K562 (cell line): ENCODE results near the gene CAMSAP3. TPM values are rescaled to one million over a fixed set of nuclear protein-coding genes. Genes with fewer than 3 reads are reported as not detected.

Experiments used
- ATAC-seq: fragments of 200-7000 bp; cut with Tn5 transposase; 3 replicates; pipeline ENCODE4 v1.9.1; 2020; ENCODE audit warnings: moderate library complexity
- BruUV-seq: library from RNA; stranded (reverse); fragments of 400-500 nt; replicated peaks from 2 replicates; lab custom pipeline; 2021; lab: Mats Ljungman, UMichigan
- CTCF ChIA-PET: fragments of 300-600 bp; formaldehyde crosslinking; extraction: SDS; loops from one replicate; lab custom pipeline; 2021; ENCODE audit warnings: low intra/inter-chr PET ratio; lab: Yijun Ruan, JAX
- POLR2A ChIA-PET: fragments of 300-600, 350-650 bp; sonication (Branson Sonifier 250); formaldehyde crosslinking; extraction: SDS; loops from one replicate; lab custom pipeline; 2021; ENCODE audit warnings: antibody characterized with exemption, inconsistent platforms; lab: Yijun Ruan, JAX
- DNase-seq, 4 experiments: peaks; one replicate each; pipeline versions ENCODE4 v3.0.0 to v3.0.0-alpha.2; 2011 to 2018; ENCODE audit warnings: low spot score in 3 of 4, mixed read lengths in 3 of 4; ENCODE audit errors: extremely low read depth in 1 of 4
- FAIRE-seq: peaks from 2 replicates; lab custom pipeline; 2011; peaks lifted over from hg19 to GRCh38; lab: Jason Lieb, UNC
- H2AFZ ChIP-seq: 2 replicates; pipeline ENCODE4 v1.6.0; 2011; ENCODE audit warnings: low read depth, low read length, control low read depth, inconsistent platforms
- H3K27ac ChIP-seq: fragments of 200-600 bp; 3 replicates; pipeline ENCODE4 v1.8.0; 2011; ENCODE audit warnings: low read depth, mild to moderate bottlenecking, control low read depth, inconsistent platforms, low read length, moderate library complexity, mixed read lengths; ENCODE audit errors: extremely low read depth
- H3K27me3 ChIP-seq, 2 experiments: fragments of 300-600 bp in 1 of 2; 2 replicates in 1 of 2; 3 replicates in 1 of 2; pipeline versions ENCODE4 v1.6.0 to v1.8.0; 2011; ENCODE audit warnings: inconsistent platforms in 2 of 2, low read length in 2 of 2, mild to moderate bottlenecking in 1 of 2, mixed read lengths in 1 of 2, moderate library complexity in 1 of 2; ENCODE audit not compliant: control insufficient read depth in 2 of 2, insufficient read depth in 2 of 2
- H3K36me3 ChIP-seq: fragments of 300-600 bp; 3 replicates; pipeline ENCODE4 v1.8.0; 2011; ENCODE audit warnings: mild to moderate bottlenecking, low read length, inconsistent platforms; ENCODE audit not compliant: control insufficient read depth, insufficient read depth
- H3K4me1 ChIP-seq, 2 experiments: fragments of 200-600 bp in 1 of 2; replicated peaks in 1 of 2; 2 replicates in 1 of 2; 3 replicates in 1 of 2; pipeline versions ENCODE4 v1.5.1 to v1.8.0; 2011; ENCODE audit warnings: inconsistent platforms in 2 of 2, low read length in 2 of 2, mild to moderate bottlenecking in 1 of 2, mixed read lengths in 1 of 2, moderate library complexity in 1 of 2; ENCODE audit not compliant: control insufficient read depth in 2 of 2, insufficient read depth in 2 of 2
- H3K4me2 ChIP-seq: 2 replicates; pipeline ENCODE4 v1.6.1; 2011; ENCODE audit warnings: low read length, control low read depth, inconsistent platforms, mixed read lengths; ENCODE audit not compliant: insufficient read depth
- H3K4me3 ChIP-seq: fragments of 200-600 bp; sonication (generic), shearing (Covaris generic); 2 replicates; pipeline ENCODE4 v1.5.1; 2016; ENCODE audit warnings: control low read depth, inconsistent platforms
- H3K79me2 ChIP-seq: fragments of 200-600 bp; 3 replicates; pipeline ENCODE4 v1.8.0; 2011; ENCODE audit warnings: low read length, inconsistent platforms; ENCODE audit not compliant: control insufficient read depth, insufficient read depth
- H3K9ac ChIP-seq, 2 experiments: 2 replicates each; pipeline versions ENCODE4 v1.6.0 to v1.6.1; 2011; ENCODE audit warnings: low read depth in 2 of 2, low read length in 2 of 2, control low read depth in 1 of 2, inconsistent platforms in 1 of 2, mild to moderate bottlenecking in 1 of 2, mixed read lengths in 1 of 2; ENCODE audit not compliant: insufficient read depth in 1 of 2
- H3K9me1 ChIP-seq: one replicate; pipeline ENCODE4 v1.6.0; 2011; ENCODE audit warnings: inconsistent platforms, mild to moderate bottlenecking, low read length, moderate library complexity; ENCODE audit not compliant: control insufficient read depth, insufficient read depth
- H3K9me3 ChIP-seq: replicated peaks from 2 replicates; pipeline ENCODE4 v1.5.1; 2011; ENCODE audit warnings: low read depth, low read length, inconsistent platforms; ENCODE audit not compliant: control insufficient read depth, insufficient read depth
- H4K20me1 ChIP-seq: replicated peaks from 2 replicates; pipeline ENCODE4 v1.6.1; 2011; ENCODE audit warnings: low read length, inconsistent platforms, mixed read lengths; ENCODE audit not compliant: control insufficient read depth, insufficient read depth
- ASH1L ChIP-seq: fragments of 450-650 bp; IDR thresholded peaks from 2 replicates; pipeline ENCODE4 v1.6.1; 2018; ENCODE audit warnings: borderline replicate concordance, mild to moderate bottlenecking, low read depth; ENCODE audit not compliant: partially characterized antibody
- EP300 ChIP-seq: IDR thresholded peaks from 2 replicates; pipeline ENCODE4 v1.6.1; 2012; ENCODE audit warnings: low read length, improper control_type of control experiment
- EZH2 ChIP-seq: IDR thresholded peaks from 2 replicates; pipeline ENCODE4 v1.6.1; 2012; ENCODE audit warnings: low read depth, mild to moderate bottlenecking, inconsistent platforms, low read length, borderline replicate concordance
- JUN ChIP-seq, 2 experiments: sonication (generic) in 1 of 2; formaldehyde crosslinking in 1 of 2; IDR thresholded peaks; 2 replicates each; pipeline versions ENCODE4 v1.6.1 to v1.8.0; 2012 to 2022; ENCODE audit warnings: borderline replicate concordance in 2 of 2, mild to moderate bottlenecking in 2 of 2, improper control_type of control experiment in 1 of 2, low read depth in 1 of 2, low read length in 1 of 2, missing genetic modification reagents in 1 of 2
- KHSRP ChIP-seq: fragments of 450-650 bp; IDR thresholded peaks from 2 replicates; pipeline ENCODE4 v1.6.1; 2017
- NUFIP1 ChIP-seq: fragments of 450-650 bp; IDR thresholded peaks from 2 replicates; pipeline ENCODE4 v1.6.1; 2018; ENCODE audit not compliant: partially characterized antibody
- SNIP1 ChIP-seq: fragments of 450-650 bp; IDR thresholded peaks from 2 replicates; pipeline ENCODE4 v1.7.1; 2017; ENCODE audit warnings: low read depth, mild to moderate bottlenecking
- SRSF3 ChIP-seq: fragments of 200-400 bp; formaldehyde crosslinking; IDR thresholded peaks from 2 replicates; pipeline ENCODE4 v1.6.1; 2016; ENCODE audit warnings: mild to moderate bottlenecking, low read length, moderate library complexity; ENCODE audit not compliant: insufficient read depth
- USF1 ChIP-seq: sonication (generic); formaldehyde crosslinking; IDR thresholded peaks from 2 replicates; pipeline ENCODE4 v1.9.0; 2022; ENCODE audit warnings: mild to moderate bottlenecking, missing genetic modification reagents
- ZNF224 ChIP-seq: sonication (generic); formaldehyde crosslinking; IDR thresholded peaks from 2 replicates; pipeline ENCODE4 v1.8.0; 2022; ENCODE audit warnings: mild to moderate bottlenecking, missing genetic modification reagents
- ZNF398 ChIP-seq: fragments of 250-450 bp; sonication (Bioruptor Pico); IDR thresholded peaks from 2 replicates; pipeline ENCODE4 v1.8.0; 2021; ENCODE audit warnings: moderate library complexity, mild to moderate bottlenecking, inconsistent platforms
- WGBS: fragments of 100-300 bp; shearing (Covaris generic); methylation state at CpG from one replicate; pipeline ENCODE4 v1.1.6; 2016; ENCODE audit warnings: low coverage, mixed read lengths; ENCODE audit not compliant: insufficient coverage; ENCODE audit errors: missing lambda C conversion rate; 5-methylcytosine and 5-hydroxymethylcytosine counted together
- in situ Hi-C: fragments of 300-500 bp; cut with MboI; formaldehyde crosslinking; loops from 4 replicates; pipeline ENCODE4 v1.15.0; 2018; ENCODE audit warnings: inconsistent platforms, mixed read lengths
- intact Hi-C: fragments of 100-400 bp; cut with micrococcal nuclease; formaldehyde crosslinking; loops from 2 replicates; pipeline ENCODE4 v1.14.2; 2022
- polyA plus RNA-seq, 8 experiments: library from polyadenylated mRNA; depleted of rRNA in 4 of 8; stranded (reverse) in 5 of 8; unstranded in 3 of 8; fragments of >200 nt; fragmentation: Nextera tagmentation in 2 of 8; fragmentation: Illumina TruSeq in 1 of 8; extraction: Ambion mirVana in 2 of 8; extraction: Trizol in 1 of 8; gene quantifications; 2 replicates each; pipeline versions ENCODE4 v1.2.1 to v1.2.3, GENCODE V29; 2011 to 2014; ENCODE audit warnings: inconsistent platforms in 1 of 8, missing spikeins in 1 of 8
- total RNA-seq, 7 experiments: library from RNA; depleted of rRNA in 6 of 7; stranded (reverse); fragments of >200 nt in 6 of 7; fragmentation: Illumina TruSeq in 2 of 7; extraction: Trizol in 2 of 7; gene quantifications; 2 replicates each; pipeline versions ENCODE4 v1.2.1 to v1.2.3, GENCODE V29; 2011 to 2021; ENCODE audit warnings: low replicate concordance in 1 of 7

The CAMSAP3 gene
- total and polyA plus RNA-seq, 9 of the 15 experiments (the other 6 are each of a cell fraction or from before 2014, with no cell fraction given), result 0.01 to 0.89 (median 0.22) TPM; not detected in 1

- H3K27ac ChIP-seq, result no peak overlapping the region
- no peaks in the 10 kb centered on the region for H3K27me3 ChIP-seq
- no peak for TF ChIP-seq ZNF224 (CRISPR knock-in tag)
- no peak for TF ChIP-seq NUFIP1
- no peak for TF ChIP-seq USF1
- TF ChIP-seq SNIP1, result no peak
- TF ChIP-seq KHSRP, result no peak
- no peak for ATAC-seq
- 0% methylated on average over 1 of the region's 2 CpGs for WGBS
- H3K36me3 ChIP-seq, result peaks cover 10% of the 10 kb centered on the region; the same call in 1 of the 3 replicates
- no peak overlapping the region for H3K4me3 ChIP-seq
- H2AFZ ChIP-seq, result no peak overlapping the region
- FAIRE-seq, result no peak
- in situ Hi-C loops, result no loop called here
- H3K4me1 ChIP-seq, result peaks cover 0 to 36% of the 10 kb centered on the region in 2 experiments; a peak in 3 of 5 replicates
- H3K9ac ChIP-seq, result no peak overlapping the region
- intact Hi-C loops, result no loop called here
- H3K79me2 ChIP-seq, result no peaks in the 10 kb centered on the region
- ChIA-PET POLR2A (interaction anchor here (0.6 kb wide), 1 partner anchor 32 kb away, joined by 3 read pairs; no protein-coding TSS in a partner anchor), CTCF (no interaction called here)
- no peaks in the 10 kb centered on the region for H4K20me1 ChIP-seq
- DNase-seq, result no peak
- no TSS peak for BruUV-seq
- H3K4me2 ChIP-seq, result no peak overlapping the region
- 0 out of 2 replicates have a peak, but pooled peaks cover 3% of the 10 kb centered on the region for H3K9me3 ChIP-seq
- H3K9me1 ChIP-seq, result no peaks in the 10 kb centered on the region
Measured at GRCh38 chr19:7552781-7553180, 42.9 kb upstream of the CAMSAP3 start.

GRCh38 chr19:7554565-7554964, 41.1 kb upstream of the CAMSAP3 start:
- intact Hi-C loops, result no loop called here
- DNase-seq (no peak), ATAC-seq (no peak), FAIRE-seq (no peak)
- peaks cover 13% of the 10 kb centered on the region; the same call in 1 of the 3 replicates for H3K36me3 ChIP-seq
- BruUV-seq, result no TSS peak
- H2AFZ ChIP-seq, result no peak overlapping the region
- no peak overlapping the region for H3K4me2 ChIP-seq
- CTCF ChIA-PET, result no interaction called here
- peaks cover 0 to 36% of the 10 kb centered on the region in 2 experiments; a peak in 3 of 5 replicates for H3K4me1 ChIP-seq
- no peaks in the 10 kb centered on the region for H3K27me3 ChIP-seq
- H3K9me3 ChIP-seq, result 0 out of 2 replicates have a peak, but pooled peaks cover 3% of the 10 kb centered on the region
- no peaks in the 10 kb centered on the region for H3K9me1 ChIP-seq
- H3K79me2 ChIP-seq, result no peaks in the 10 kb centered on the region
- POLR2A ChIA-PET, result no interaction called here
- no peak overlapping the region for H3K27ac ChIP-seq
- in situ Hi-C loops, result no loop called here
- 92% methylated on average over 9 of the region's 28 CpGs for WGBS
- H3K9ac ChIP-seq, result no peak overlapping the region; a peak in 1 of 4 replicates
- no peaks in the 10 kb centered on the region for H4K20me1 ChIP-seq
- no peak overlapping the region for H3K4me3 ChIP-seq
- no peak for TF ChIP-seq SNIP1
- no peak for TF ChIP-seq EP300
- no peak for TF ChIP-seq SRSF3
- TF ChIP-seq EZH2, result no peak
- no peak for TF ChIP-seq ZNF398 (CRISPR knock-in tag)
- TF ChIP-seq JUN (IDR thresholded peaks at IDR 0.05; ENCODE audit: borderline replicate concordance, low read depth, low read length), result no peak
- TF ChIP-seq JUN (CRISPR knock-in tag; IDR thresholded peaks at IDR 0.05; ENCODE audit: borderline replicate concordance), result no peak
- no peak for TF ChIP-seq ASH1L
